Hematopoietic multipotent progenitor cell treated with erythropoietin and hydrocortisone succinate and interleukin-3 and kit ligand, for 15 days (in vitro differentiated cells): ENCODE results near the gene HASPIN.

Experiments
- DNase-seq: peaks from one replicate; pipeline ENCODE4 v3.0.0-alpha.2; 2015; ENCODE audit warnings: low spot score

The HASPIN gene

GRCh38 chr17:3735515-3735914 lies 11.8 kb downstream of the HASPIN start:
- DNase-seq: no peak

GRCh38 chr17:3738562-3739295 lies 15.0 kb downstream of the HASPIN start:
- DNase-seq: no peak

GRCh38 chr17:3739422-3740124 lies 15.9 kb downstream of the HASPIN start:
- no peak for DNase-seq

GRCh38 chr17:3740611-3741073 lies 16.9 kb downstream of the HASPIN start:
- DNase-seq: no peak

DNA sequence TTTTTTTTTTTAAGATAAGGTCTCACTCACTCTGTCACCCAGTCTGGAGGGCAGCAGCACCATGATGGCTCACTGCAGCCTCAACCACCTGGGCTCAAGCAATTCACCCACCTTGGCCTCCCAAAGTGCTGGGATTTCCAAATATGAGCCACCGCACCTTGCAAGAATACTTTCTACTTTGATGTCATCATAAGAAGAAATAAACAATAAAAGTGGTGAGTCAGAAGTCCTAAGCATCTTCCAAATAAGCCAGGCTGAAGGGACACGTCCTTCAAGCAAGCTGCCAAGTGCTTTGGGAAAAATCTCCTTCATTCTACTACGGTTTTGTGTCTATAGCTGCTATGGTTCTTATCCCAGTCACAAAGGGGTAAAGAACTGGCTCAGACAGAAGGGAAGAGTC lies 20.3 kb downstream of the HASPIN start:
- DNase-seq: no peak

GRCh38 chr17:3745071-3745470 lies 21.4 kb downstream of the HASPIN start:
- no peak for DNase-seq

DNA sequence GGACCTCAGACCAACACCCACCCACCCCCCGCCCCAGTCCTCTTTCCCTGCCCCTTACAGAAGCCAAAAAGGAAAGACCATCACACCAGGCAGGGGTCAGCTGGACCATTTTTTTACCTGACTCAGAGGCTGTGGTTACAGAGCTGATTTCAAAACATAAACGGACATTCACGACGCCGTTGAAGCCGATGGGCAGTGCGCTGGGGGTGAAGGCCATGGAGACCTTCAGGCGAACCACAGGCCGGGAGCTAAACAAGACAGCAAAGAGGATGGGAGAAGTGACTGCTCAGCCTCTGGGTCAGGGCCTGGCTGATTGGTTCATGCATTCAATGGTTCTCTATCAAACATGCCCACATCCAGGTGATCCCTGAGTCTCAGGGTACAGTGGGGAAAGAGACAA lies 24.1 kb downstream of the HASPIN start:
- DNase-seq: no peak

- no peak for DNase-seq
These were observed 24.9 kb downstream of the HASPIN start for GRCh38 chr17:3748576-3748975.

DNA sequence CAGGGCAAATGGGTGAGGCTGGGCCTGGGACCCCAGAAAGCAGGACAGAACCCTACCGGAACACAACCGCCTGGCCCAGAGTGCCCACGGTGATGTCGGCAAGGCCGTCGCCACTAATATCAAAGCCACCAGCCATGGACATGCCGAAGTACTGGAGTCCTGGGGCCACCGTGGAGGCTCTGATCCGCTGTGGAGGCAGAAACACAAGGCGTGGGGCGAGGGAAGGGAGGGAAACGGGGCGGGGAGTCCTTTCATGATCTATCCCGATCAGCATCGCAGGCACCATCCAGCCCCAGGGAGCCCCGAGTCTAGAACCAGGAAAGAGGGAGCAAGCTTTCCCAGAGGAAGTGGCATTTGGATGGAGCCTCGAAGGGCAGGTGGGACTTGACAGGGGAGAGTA lies 26.6 kb downstream of the HASPIN start:
- no peak for DNase-seq

- DNase-seq: no peak
These were observed 27.2 kb downstream of the HASPIN start for GRCh38 chr17:3750926-3751325.

DNA sequence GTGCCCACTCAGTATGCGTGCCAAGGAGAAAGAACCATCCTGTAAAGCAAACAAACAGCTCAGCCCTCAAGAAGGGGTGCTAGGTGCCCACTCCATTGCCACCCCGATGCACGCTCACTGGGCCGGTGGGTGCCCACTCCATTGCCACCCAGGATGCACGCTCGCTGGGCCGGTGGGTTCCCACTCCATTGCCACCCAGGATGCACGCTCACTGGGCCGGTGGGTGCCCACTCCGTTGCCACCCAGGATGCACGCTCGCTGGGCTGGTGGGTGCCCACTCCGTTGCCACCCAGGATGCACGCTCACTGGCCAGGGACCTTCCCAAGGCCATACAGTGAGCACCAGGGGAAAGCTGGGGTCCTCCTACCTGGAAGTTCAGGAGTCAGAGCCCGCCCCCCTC lies 28.1 kb downstream of the HASPIN start:
- DNase-seq: no peak

GRCh38 chr17:3753624-3754023 lies 29.9 kb downstream of the HASPIN start:
- DNase-seq: no peak

DNA sequence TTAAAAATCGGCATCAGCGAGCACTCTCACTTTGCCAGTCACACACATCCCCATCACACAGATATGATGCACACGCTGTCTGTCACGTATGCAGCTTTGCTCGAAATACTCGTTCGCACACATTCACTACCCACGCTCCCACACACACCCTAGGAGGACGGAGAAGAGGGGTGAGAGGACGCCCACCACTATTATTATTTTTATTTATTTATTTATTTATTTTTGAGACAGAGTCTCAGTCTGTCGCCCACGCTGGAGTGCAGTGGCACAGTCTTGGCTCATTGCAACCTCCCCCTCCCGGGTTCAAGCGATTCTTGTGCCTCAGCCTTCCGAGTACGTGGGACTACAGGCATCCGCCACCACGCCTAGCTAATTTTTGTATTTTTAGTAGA lies 30.4 kb downstream of the HASPIN start:
- DNase-seq: no peak

DNA sequence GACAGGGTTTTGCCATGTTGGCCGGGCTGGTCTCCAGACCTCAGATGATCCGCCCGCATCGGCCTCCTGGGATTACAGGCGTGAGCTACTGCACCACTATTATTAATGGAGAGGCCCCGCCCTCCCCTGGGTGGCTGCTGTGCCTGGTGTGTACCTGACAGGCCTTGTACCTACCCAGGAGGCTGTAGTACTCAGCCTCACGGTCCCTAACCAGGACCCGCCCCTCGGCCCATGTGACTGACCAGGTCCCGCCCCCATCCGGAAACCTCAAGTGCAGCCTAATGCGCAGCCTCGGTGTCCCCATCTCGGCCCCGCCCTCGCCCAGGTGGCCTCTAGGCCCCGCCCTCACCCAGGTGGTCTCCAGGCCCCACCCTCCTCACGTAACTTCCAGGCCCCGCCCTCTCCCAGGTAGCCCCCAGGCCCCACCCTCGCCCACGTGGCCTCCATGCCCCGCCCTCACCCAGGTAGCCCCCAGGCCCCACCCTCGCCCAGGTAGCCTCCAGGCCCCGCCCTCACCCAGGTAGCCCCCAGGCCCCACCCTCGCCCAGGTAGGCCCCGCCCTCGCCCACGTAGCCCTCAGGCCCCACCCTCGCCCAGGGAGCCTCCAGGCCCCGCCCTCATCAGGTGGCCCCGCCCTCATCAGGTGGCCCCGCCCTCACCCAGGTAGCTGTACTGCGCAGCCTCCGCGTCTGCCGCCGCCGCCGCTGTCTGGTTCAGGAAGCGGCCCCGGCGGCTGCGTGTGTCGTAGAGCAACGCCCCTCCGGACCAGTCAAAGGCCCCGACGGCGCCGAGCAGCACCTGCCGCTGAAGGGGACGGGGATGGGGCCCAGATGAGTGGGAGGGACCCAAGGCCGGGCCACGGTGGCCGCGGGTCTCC lies 31.0 kb downstream of the HASPIN start:
- DNase-seq: peak; percentile 45

GRCh38 chr17:3755335-3756030 lies 31.8 kb downstream of the HASPIN start:
- DNase-seq: no peak

DNA sequence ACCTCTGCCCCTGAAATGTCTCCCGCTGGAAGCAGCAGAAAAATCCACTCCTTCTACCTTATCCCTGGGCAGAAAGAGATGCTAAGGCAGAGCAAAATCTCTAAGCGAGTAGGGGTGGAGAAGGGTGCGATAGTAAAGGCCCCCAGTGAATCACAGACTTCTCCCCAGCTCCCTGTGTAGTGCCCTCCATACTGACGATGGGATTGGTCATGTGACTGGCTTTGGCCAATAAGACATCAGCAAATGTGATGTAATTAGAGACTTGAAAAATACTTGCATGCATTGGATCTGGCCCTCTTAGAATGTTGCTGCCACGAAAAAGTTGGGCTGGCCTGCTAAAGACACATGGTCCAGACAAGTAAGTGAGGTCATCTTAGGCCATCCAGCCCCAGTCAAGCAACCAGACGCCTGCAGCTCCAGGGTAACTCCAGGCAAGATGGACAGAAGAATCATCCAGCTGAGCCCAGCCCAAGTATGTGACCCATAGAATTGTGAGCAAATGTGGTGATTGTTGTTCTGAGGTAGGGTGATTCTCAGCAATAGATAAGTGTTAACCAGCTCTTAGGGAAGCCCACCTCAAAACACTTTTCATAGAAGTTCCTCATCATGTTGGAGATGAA lies 36.0 kb downstream of the HASPIN start:
- no peak for DNase-seq

- DNase-seq: no peak
These were observed 37.6 kb downstream of the HASPIN start for GRCh38 chr17:3761036-3761917.

GRCh38 chr17:3761918-3762380 lies 38.2 kb downstream of the HASPIN start:
- no peak for DNase-seq

- no peak for DNase-seq
These were observed 39.4 kb downstream of the HASPIN start for GRCh38 chr17:3762922-3763776.

DNA sequence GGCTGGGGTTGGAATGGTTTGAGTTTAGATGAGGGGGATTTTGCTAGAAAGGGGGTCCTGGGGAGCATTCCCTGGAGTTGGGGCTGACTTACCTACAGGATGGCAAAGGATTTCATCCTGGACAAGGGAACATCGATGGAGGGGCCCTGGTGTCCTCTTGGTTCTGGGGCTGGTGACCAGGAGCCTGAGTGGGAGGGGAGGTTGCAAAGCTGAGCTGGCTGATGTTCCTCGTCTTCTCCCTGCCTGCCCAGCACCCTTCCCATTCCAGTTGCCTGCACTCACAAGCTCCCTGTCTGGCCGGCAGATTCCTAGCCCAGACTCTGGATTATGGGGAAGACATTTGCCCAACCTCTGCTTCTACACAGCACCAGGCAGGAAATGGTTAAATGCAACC lies 40.1 kb downstream of the HASPIN start:
- DNase-seq: no peak
